PC-3 (cell line): ENCODE measurements around the gene C5. TPM values are rescaled to one million over a fixed set of nuclear protein-coding genes. Genes with fewer than 3 reads are reported as not detected.
A peak's percentile ranks its signal among the peaks of the same experiment; 100 is the strongest.

Experiments
- ATAC-seq: fragments of 200-7000 bp; cut with Tn5 transposase; 2 replicates; pipeline ENCODE4 v1.9.1; 2020; ENCODE audit warnings: mild to moderate bottlenecking, moderate library complexity
- BruUV-seq: library from RNA; stranded (reverse); fragments of 400-500 nt; replicated peaks from 2 replicates; lab custom pipeline; 2021; lab: Mats Ljungman, UMichigan
- CTCF ChIA-PET: fragments of 300-600 bp; sonication (Branson Sonifier 250); formaldehyde crosslinking; loops from one replicate; lab custom pipeline; 2022; ENCODE audit warnings: antibody characterized with exemption; lab: Charles Lee
- POLR2A ChIA-PET: fragments of 300-600 bp; sonication (Branson Sonifier 250); formaldehyde crosslinking; loops from one replicate; lab custom pipeline; 2022; ENCODE audit warnings: antibody characterized with exemption; ENCODE audit not compliant: unreplicated experiment; lab: Charles Lee
- DNase-seq: peaks from one replicate; pipeline ENCODE4 v3.0.0-alpha.2; 2015
- H2AFZ ChIP-seq: fragments of 300-600 bp; sonication (generic); 2 replicates; pipeline ENCODE4 v1.6.0; 2016; ENCODE audit warnings: antibody characterized with exemption, low read length
- H3F3A ChIP-seq: fragments of 300-600 bp; sonication (generic); one replicate; pipeline ENCODE4 v1.6.0; 2017; ENCODE audit warnings: antibody characterized with exemption, low read length, control low read depth, mild to moderate bottlenecking; ENCODE audit not compliant: unreplicated experiment
- H3K27ac ChIP-seq: fragments of 300-600 bp; sonication (generic); 2 replicates; pipeline ENCODE4 v1.5.1; 2016; ENCODE audit warnings: mild to moderate bottlenecking, low read length
- H3K27me3 ChIP-seq: fragments of 300-600 bp; sonication (generic); 2 replicates; pipeline ENCODE4 v1.6.1; 2016; ENCODE audit warnings: low read length, mixed read lengths
- H3K36me3 ChIP-seq: fragments of 300-600 bp; sonication (generic); 2 replicates; pipeline ENCODE4 v1.6.1; 2016; ENCODE audit warnings: low read depth, mixed run types, low read length, mixed read lengths
- H3K4me1 ChIP-seq: fragments of 300-600 bp; sonication (generic); 2 replicates; pipeline ENCODE4 v1.5.1; 2016; ENCODE audit warnings: low read length; ENCODE audit not compliant: insufficient read depth
- H3K4me2 ChIP-seq: fragments of 300-600 bp; sonication (generic); 2 replicates; pipeline ENCODE4 v1.6.0; 2016; ENCODE audit warnings: low read length
- H3K4me3 ChIP-seq: fragments of 300-600 bp; sonication (generic); 2 replicates; pipeline ENCODE4 v1.5.1; 2016; ENCODE audit warnings: mild to moderate bottlenecking, low read length, mixed read lengths
- H3K79me2 ChIP-seq: fragments of 300-600 bp; sonication (generic); 2 replicates; pipeline ENCODE4 v1.6.1; 2017; ENCODE audit warnings: low read length, mixed read lengths
- H3K9ac ChIP-seq: fragments of 300-600 bp; sonication (generic); 2 replicates; pipeline ENCODE4 v1.6.0; 2016; ENCODE audit warnings: mild to moderate bottlenecking, low read length
- H3K9me2 ChIP-seq: fragments of 300-600 bp; sonication (generic); replicated peaks from 2 replicates; pipeline ENCODE4 v1.6.1; 2016; ENCODE audit warnings: mixed run types, low read length, mixed read lengths
- H3K9me3 ChIP-seq: fragments of 300-600 bp; sonication (generic); 2 replicates; pipeline ENCODE4 v1.6.1; 2016; ENCODE audit warnings: low read length, mixed read lengths
- H4K20me1 ChIP-seq: fragments of 300-600 bp; sonication (generic); 2 replicates; pipeline ENCODE4 v1.6.1; 2016; ENCODE audit warnings: low read length, mixed read lengths
- EZH2 ChIP-seq: fragments of 300-600 bp; sonication (generic); IDR thresholded peaks from one replicate; pipeline ENCODE4 v1.6.1; 2017; ENCODE audit warnings: antibody characterized with exemption, mild to moderate bottlenecking, low read length; ENCODE audit not compliant: unreplicated experiment
- EZH2phosphoT487 ChIP-seq: fragments of 300-600 bp; sonication (generic); IDR thresholded peaks from 2 replicates; pipeline ENCODE4 v1.6.1; 2018; ENCODE audit warnings: mild to moderate bottlenecking, antibody characterized with exemption, low read length, borderline replicate concordance
- intact Hi-C: fragments of 100-400 bp; cut with micrococcal nuclease; formaldehyde crosslinking; loops from 2 replicates; pipeline ENCODE4 v1.9.0; 2023
- total RNA-seq: library from RNA; depleted of rRNA; stranded (reverse); fragments of >200 nt; gene quantifications from 2 replicates; pipeline ENCODE4 v1.2.3, GENCODE V29; 2014
- TF ChIP-seq, protein P1 (sequence below): fragments of 300-600 bp; sonication (generic); conservative IDR thresholded peaks from 2 replicates; pipeline ENCODE4 v1.5.1; 2017; ENCODE audit warnings: antibody characterized with exemption, low read depth, mild to moderate bottlenecking, low read length

The C5 gene
- total RNA-seq, 1 experiment from 2014 or later = 2.9 TPM

DNA sequence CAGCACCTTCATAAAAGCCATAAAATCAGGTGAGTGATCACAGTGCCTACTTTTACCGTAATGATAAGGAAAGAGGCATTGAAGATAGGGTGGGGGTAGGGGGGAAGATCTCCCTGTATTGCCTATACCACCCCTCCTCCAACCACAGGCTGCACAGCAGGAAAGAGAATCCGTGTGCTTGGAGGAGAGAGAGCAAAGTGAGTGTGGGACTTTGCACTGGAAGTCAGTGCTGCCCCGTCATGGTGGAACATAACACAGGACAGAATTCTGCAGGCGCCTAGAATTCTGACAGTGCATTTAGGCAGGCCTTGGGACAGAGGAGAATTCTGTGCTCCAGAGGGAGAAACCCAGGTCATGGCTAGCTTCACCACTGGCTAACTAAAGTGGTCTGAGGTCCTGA is 3.5 kb upstream of the C5 start:
- DNase-seq (no peak), ATAC-seq (no peak)
- ChIA-PET CTCF (no interaction called here), POLR2A (no interaction called here)
- Histone ChIP-seq H3K36me3 (no peaks in the 10 kb centered on the region), H3K4me1 (peaks cover 6% of the 10 kb centered on the region), H3K4me3 (no peak overlapping the region), H4K20me1 (no peaks in the 10 kb centered on the region), H3K9me3 (no peaks in the 10 kb centered on the region), H3K79me2 (no peaks in the 10 kb centered on the region), H3K9ac (no peak overlapping the region), H3K27me3 (no peaks in the 10 kb centered on the region), H3K4me2 (no peak overlapping the region), H2AFZ (no peak overlapping the region), H3F3A (no peaks in the 10 kb centered on the region), H3K9me2 (no peaks in the 10 kb centered on the region), H3K27ac (no peak overlapping the region)
- intact Hi-C loops = no loop called here
- BruUV-seq = no TSS peak
- TF ChIP-seq, protein P1, sequence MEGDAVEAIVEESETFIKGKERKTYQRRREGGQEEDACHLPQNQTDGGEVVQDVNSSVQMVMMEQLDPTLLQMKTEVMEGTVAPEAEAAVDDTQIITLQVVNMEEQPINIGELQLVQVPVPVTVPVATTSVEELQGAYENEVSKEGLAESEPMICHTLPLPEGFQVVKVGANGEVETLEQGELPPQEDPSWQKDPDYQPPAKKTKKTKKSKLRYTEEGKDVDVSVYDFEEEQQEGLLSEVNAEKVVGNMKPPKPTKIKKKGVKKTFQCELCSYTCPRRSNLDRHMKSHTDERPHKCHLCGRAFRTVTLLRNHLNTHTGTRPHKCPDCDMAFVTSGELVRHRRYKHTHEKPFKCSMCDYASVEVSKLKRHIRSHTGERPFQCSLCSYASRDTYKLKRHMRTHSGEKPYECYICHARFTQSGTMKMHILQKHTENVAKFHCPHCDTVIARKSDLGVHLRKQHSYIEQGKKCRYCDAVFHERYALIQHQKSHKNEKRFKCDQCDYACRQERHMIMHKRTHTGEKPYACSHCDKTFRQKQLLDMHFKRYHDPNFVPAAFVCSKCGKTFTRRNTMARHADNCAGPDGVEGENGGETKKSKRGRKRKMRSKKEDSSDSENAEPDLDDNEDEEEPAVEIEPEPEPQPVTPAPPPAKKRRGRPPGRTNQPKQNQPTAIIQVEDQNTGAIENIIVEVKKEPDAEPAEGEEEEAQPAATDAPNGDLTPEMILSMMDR = no peak
- no peak for TF ChIP-seq EZH2phosphoT487
- no peak for TF ChIP-seq EZH2

DNA sequence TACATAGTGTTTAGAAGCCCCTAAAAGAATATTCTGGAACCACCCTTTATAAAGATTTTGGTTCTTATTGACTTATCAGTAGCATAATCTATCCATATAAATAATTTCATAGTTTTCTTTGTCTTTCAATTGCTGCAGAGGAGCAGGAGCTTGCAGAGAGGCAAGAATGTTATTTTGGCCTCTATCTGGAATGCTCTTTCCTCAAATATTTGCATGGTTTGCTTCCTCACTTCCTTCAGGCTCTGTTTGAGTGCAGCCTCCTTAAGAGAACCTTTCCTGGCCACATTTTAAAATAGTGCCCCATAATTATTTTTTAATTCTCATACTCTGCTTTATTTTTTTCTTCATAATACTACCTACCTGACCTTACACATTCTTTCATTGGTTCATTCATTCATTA is 1.5 kb downstream of the C5 start:
- Histone ChIP-seq H3K27ac (no peak overlapping the region), H3K36me3 (no peaks in the 10 kb centered on the region)
- CTCF ChIA-PET = interaction anchor here (0.7 to 0.8 kb wide), 2 partner anchors 11 to 12 kb away, joined by 3 read pairs; no protein-coding TSS in a partner anchor

DNA sequence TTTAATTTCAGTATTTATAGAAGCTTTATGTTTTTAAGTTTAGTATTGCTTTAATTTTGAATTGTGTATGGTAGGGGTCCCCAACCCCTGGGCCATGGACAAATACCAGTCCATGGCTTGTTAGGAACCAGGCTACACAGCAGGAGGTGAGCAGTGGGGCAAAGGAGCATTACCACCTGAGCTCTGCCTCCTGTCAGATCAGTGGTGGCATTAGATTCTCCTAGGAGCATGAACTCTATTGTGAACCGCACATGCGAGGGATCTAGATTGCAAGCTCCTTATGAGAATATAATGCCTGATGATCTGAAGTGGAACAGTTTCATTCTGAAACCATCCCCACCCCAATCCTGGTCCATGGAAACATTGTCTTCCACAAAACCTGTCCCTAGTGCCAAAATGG is 1.9 kb downstream of the C5 start:
- no peak for DNase-seq
- H4K20me1 ChIP-seq = no peaks in the 10 kb centered on the region
- no peak overlapping the region for H2AFZ ChIP-seq
- ChIA-PET CTCF (interaction anchor here (0.7 to 0.8 kb wide), 2 partner anchors 12 to 13 kb away, joined by 3 read pairs; no protein-coding TSS in a partner anchor), POLR2A (no interaction called here)
- H3K27ac ChIP-seq = no peak overlapping the region
- no peaks in the 10 kb centered on the region for H3K79me2 ChIP-seq
- no peaks in the 10 kb centered on the region for H3K9me2 ChIP-seq
- intact Hi-C loops = no loop called here
- H3K4me3 ChIP-seq = no peak overlapping the region
- no peaks in the 10 kb centered on the region for H3K9me3 ChIP-seq
- no peaks in the 10 kb centered on the region for H3K27me3 ChIP-seq
- no peak overlapping the region for H3K9ac ChIP-seq
- TF ChIP-seq EZH2 (no peak), EZH2phosphoT487 (no peak)
- TF ChIP-seq, protein P1 = no peak
- ATAC-seq = peak; percentile 22; the same call in 1 of the 2 replicates
- BruUV-seq = no TSS peak
- no peaks in the 10 kb centered on the region for H3F3A ChIP-seq
- H3K4me1 ChIP-seq = peaks cover 10% of the 10 kb centered on the region
- H3K36me3 ChIP-seq = no peaks in the 10 kb centered on the region
- H3K4me2 ChIP-seq = no peak overlapping the region

More for the DNA sequence above, 1.5 kb downstream of the C5 start:
- no peak overlapping the region for H3K9ac ChIP-seq
- TF ChIP-seq EZH2phosphoT487 (no peak), EZH2 (no peak)
- TF ChIP-seq, protein P1 = no peak
- no peaks in the 10 kb centered on the region for H3K79me2 ChIP-seq
- peak overlapping the region; percentile 34; the same call in 1 of the 2 replicates for H3K4me2 ChIP-seq
- H3K4me3 ChIP-seq = no peak overlapping the region
- H3K9me3 ChIP-seq = no peaks in the 10 kb centered on the region
- DNase-seq (peak; percentile 33), ATAC-seq (peak; percentile 88)
- no peaks in the 10 kb centered on the region for H4K20me1 ChIP-seq
- POLR2A ChIA-PET = no interaction called here
- H3K4me1 ChIP-seq = peaks cover 10% of the 10 kb centered on the region
- H3K27me3 ChIP-seq = no peaks in the 10 kb centered on the region
- H3K9me2 ChIP-seq = no peaks in the 10 kb centered on the region
- BruUV-seq = no TSS peak
- H2AFZ ChIP-seq = no peak overlapping the region
- intact Hi-C loops = no loop called here
- H3F3A ChIP-seq = no peaks in the 10 kb centered on the region
